Stomach (tissue), 4 donors: Measurements from ENCODE around the gene EML6.
"Not testable (repeated sequence)": the region's sequence is repeated elsewhere in the genome, so short reads cannot be mapped to it uniquely, and the experiment has no call there.

Experiments used
- POLR2A ChIP-seq, 4 donors: fragments of 450-650 bp; IDR thresholded peaks; one replicate each; pipeline ENCODE4 v1.6.1; 2016; ENCODE audit warnings: antibody characterized with exemption in 4 of 4, control low read depth in 2 of 4, mild to moderate bottlenecking in 1 of 4, moderate library complexity in 1 of 4
- POLR2AphosphoS5 ChIP-seq, 3 donors: sonication (generic); formaldehyde crosslinking; IDR thresholded peaks; one replicate each; pipeline ENCODE4 v1.6.1; 2016; ENCODE audit warnings: antibody characterized with exemption in 3 of 3
- TF ChIP-seq, protein P1 (sequence below), 7 experiments: fragments of 450-650 bp in 4 of 7; fragments of 200-600 bp in 3 of 7; sonication (generic) in 3 of 7; IDR thresholded peaks; one replicate each; pipeline ENCODE4 v1.5.1; 2016 to 2019; ENCODE audit warnings: antibody characterized with exemption in 7 of 7, control low read depth in 2 of 7, mild to moderate bottlenecking in 1 of 7

- TF ChIP-seq, protein P1, sequence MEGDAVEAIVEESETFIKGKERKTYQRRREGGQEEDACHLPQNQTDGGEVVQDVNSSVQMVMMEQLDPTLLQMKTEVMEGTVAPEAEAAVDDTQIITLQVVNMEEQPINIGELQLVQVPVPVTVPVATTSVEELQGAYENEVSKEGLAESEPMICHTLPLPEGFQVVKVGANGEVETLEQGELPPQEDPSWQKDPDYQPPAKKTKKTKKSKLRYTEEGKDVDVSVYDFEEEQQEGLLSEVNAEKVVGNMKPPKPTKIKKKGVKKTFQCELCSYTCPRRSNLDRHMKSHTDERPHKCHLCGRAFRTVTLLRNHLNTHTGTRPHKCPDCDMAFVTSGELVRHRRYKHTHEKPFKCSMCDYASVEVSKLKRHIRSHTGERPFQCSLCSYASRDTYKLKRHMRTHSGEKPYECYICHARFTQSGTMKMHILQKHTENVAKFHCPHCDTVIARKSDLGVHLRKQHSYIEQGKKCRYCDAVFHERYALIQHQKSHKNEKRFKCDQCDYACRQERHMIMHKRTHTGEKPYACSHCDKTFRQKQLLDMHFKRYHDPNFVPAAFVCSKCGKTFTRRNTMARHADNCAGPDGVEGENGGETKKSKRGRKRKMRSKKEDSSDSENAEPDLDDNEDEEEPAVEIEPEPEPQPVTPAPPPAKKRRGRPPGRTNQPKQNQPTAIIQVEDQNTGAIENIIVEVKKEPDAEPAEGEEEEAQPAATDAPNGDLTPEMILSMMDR (IDR thresholded peaks at IDR 0.05), result not testable (repeated sequence)
- TF ChIP-seq POLR2A, POLR2AphosphoS5 (IDR thresholded peaks at IDR 0.05): not testable (repeated sequence)
These were observed 149.8 kb downstream of the EML6 start for GRCh38 chr2:54873236-54873635.
